WTC11 (cell line): ENCODE data around the gene CXCL5. TPM values are rescaled to one million over a fixed set of nuclear protein-coding genes. Genes with fewer than 3 reads are reported as not detected.

Experiments
- ATAC-seq: fragments of 200-7000 bp; cut with Tn5 transposase; 2 replicates; pipeline ENCODE4 v1.10.0; 2021; ENCODE audit warnings: mild to moderate bottlenecking, moderate library complexity
- CTCF ChIA-PET: fragments of 300-600 bp; sonication (Branson Sonifier 250); formaldehyde crosslinking; loops from one replicate; lab custom pipeline; 2021; ENCODE audit warnings: antibody characterized with exemption; lab: Charles Lee
- POLR2A ChIA-PET: fragments of 350-600 bp; sonication (Branson Sonifier 250); formaldehyde crosslinking; loops from one replicate; lab custom pipeline; 2021; ENCODE audit warnings: antibody characterized with exemption; lab: Charles Lee
- DNase-seq: peaks from one replicate; pipeline ENCODE4 v3.0.0; 2021; ENCODE audit warnings: low spot score
- H3K27ac Mint-ChIP-seq: 2 replicates; pipeline ENCODE4 v1.8.0; 2021; ENCODE audit warnings: mixed read lengths
- H3K27me3 Mint-ChIP-seq: 2 replicates; pipeline ENCODE4 v1.8.0; 2021; ENCODE audit warnings: low read depth, mild to moderate bottlenecking, moderate library complexity, mixed read lengths
- H3K36me3 Mint-ChIP-seq: 2 replicates; pipeline ENCODE4 v1.8.0; 2021; ENCODE audit warnings: mixed read lengths
- H3K4me1 Mint-ChIP-seq: 2 replicates; pipeline ENCODE4 v1.8.0; 2022; ENCODE audit warnings: mixed read lengths
- H3K4me3 Mint-ChIP-seq: 2 replicates; pipeline ENCODE4 v1.8.0; 2021; ENCODE audit warnings: mild to moderate bottlenecking, moderate library complexity, mixed read lengths
- H3K9me3 Mint-ChIP-seq: 2 replicates; pipeline ENCODE4 v1.8.0; 2021; ENCODE audit warnings: mixed read lengths
- ATF1 ChIP-seq: sonication (generic); formaldehyde crosslinking; IDR thresholded peaks from 2 replicates; pipeline ENCODE4 v1.8.1; 2023; ENCODE audit warnings: mild to moderate bottlenecking, moderate library complexity, missing genetic modification reagents
- ATF2 ChIP-seq: sonication (generic); formaldehyde crosslinking; IDR thresholded peaks from 2 replicates; pipeline ENCODE4 v1.8.1; 2022; ENCODE audit warnings: low read depth, missing genetic modification reagents, borderline replicate concordance
- CTCF ChIP-seq: fragments of 200-600 bp; IDR thresholded peaks from 2 replicates; pipeline ENCODE4 v1.8.0; 2022; ENCODE audit warnings: antibody characterized with exemption
- E2F1 ChIP-seq: sonication (generic); formaldehyde crosslinking; IDR thresholded peaks from 2 replicates; pipeline ENCODE4 v1.8.0; 2022; ENCODE audit warnings: mild to moderate bottlenecking, missing genetic modification reagents
- GRHL2 ChIP-seq: fragments of 250-450 bp; sonication (Bioruptor Pico); IDR thresholded peaks from 2 replicates; pipeline ENCODE4 v1.8.0; 2022; ENCODE audit warnings: mild to moderate bottlenecking, moderate library complexity; ENCODE audit not compliant: insufficient replicate concordance, severe bottlenecking
- IRF2 ChIP-seq: sonication (generic); formaldehyde crosslinking; IDR thresholded peaks from 2 replicates; pipeline ENCODE4 v1.8.0; 2022; ENCODE audit warnings: low read depth, missing genetic modification reagents, borderline replicate concordance
- KAT7 ChIP-seq: sonication (generic); formaldehyde crosslinking; IDR thresholded peaks from 2 replicates; pipeline ENCODE4 v1.8.1; 2023; ENCODE audit warnings: missing genetic modification reagents, mild to moderate bottlenecking, borderline replicate concordance
- NFE2L1 ChIP-seq: sonication (generic); formaldehyde crosslinking; IDR thresholded peaks from 2 replicates; pipeline ENCODE4 v1.8.1; 2023; ENCODE audit warnings: missing genetic modification reagents
- NR2C2 ChIP-seq: sonication (generic); formaldehyde crosslinking; IDR thresholded peaks from 2 replicates; pipeline ENCODE4 v1.8.0; 2022; ENCODE audit warnings: mild to moderate bottlenecking, missing genetic modification reagents
- RELA ChIP-seq: sonication (generic); formaldehyde crosslinking; IDR thresholded peaks from 2 replicates; pipeline ENCODE4 v1.8.1; 2022; ENCODE audit warnings: missing genetic modification reagents, mild to moderate bottlenecking, borderline replicate concordance
- SOX15 ChIP-seq: fragments of 250-450 bp; sonication (Bioruptor Pico); IDR thresholded peaks from 2 replicates; pipeline ENCODE4 v1.9.0; 2021; ENCODE audit warnings: mild to moderate bottlenecking
- SP1 ChIP-seq: sonication (generic); formaldehyde crosslinking; conservative IDR thresholded peaks from 2 replicates; pipeline ENCODE4 v1.8.1; 2022; ENCODE audit warnings: missing genetic modification reagents
- STAT6 ChIP-seq: sonication (generic); formaldehyde crosslinking; conservative IDR thresholded peaks from 2 replicates; pipeline ENCODE4 v1.8.1; 2023; ENCODE audit warnings: mild to moderate bottlenecking, low read depth, missing genetic modification reagents, moderate library complexity
- TCF7 ChIP-seq: sonication (generic); formaldehyde crosslinking; IDR thresholded peaks from 2 replicates; pipeline ENCODE4 v1.8.0; 2022; ENCODE audit warnings: mild to moderate bottlenecking, low read depth, missing genetic modification reagents, moderate library complexity
- TEAD1 ChIP-seq: sonication (generic); formaldehyde crosslinking; IDR thresholded peaks from 2 replicates; pipeline ENCODE4 v1.8.0; 2022; ENCODE audit warnings: mild to moderate bottlenecking, missing genetic modification reagents
- TP53 ChIP-seq: sonication (generic); formaldehyde crosslinking; IDR thresholded peaks from 2 replicates; pipeline ENCODE4 v1.8.1; 2023; ENCODE audit warnings: mild to moderate bottlenecking, missing genetic modification reagents
- USF1 ChIP-seq: sonication (generic); formaldehyde crosslinking; IDR thresholded peaks from 2 replicates; pipeline ENCODE4 v1.8.0; 2022; ENCODE audit warnings: mild to moderate bottlenecking, missing genetic modification reagents
- ZNF317 ChIP-seq: sonication (generic); formaldehyde crosslinking; IDR thresholded peaks from 2 replicates; pipeline ENCODE4 v1.8.1; 2023; ENCODE audit warnings: low read depth, mild to moderate bottlenecking, moderate library complexity, missing genetic modification reagents, borderline replicate concordance
- ZNF425 ChIP-seq: fragments of 250-450 bp; sonication (Bioruptor Pico); conservative IDR thresholded peaks from 2 replicates; pipeline ENCODE4 v1.9.0; 2021; ENCODE audit warnings: mild to moderate bottlenecking
- total RNA-seq: library from RNA; stranded (reverse); gene quantifications from 3 replicates; pipeline ENCODE4 v1.2.3, GENCODE V29; 2021

Gene CXCL5
- total RNA-seq, 1 experiment from 2014 or later, result 3.6 TPM

GRCh38 chr4:74037076-74037955 is 38.8 kb upstream of the CXCL5 start:
- H3K4me3 Mint-ChIP-seq, result peak overlapping the region; percentile 89
- DNase-seq (no peak), ATAC-seq (peak; percentile 11; the same call in 1 of the 2 replicates)
- no peaks in the 10 kb centered on the region for H3K9me3 Mint-ChIP-seq
- CTCF ChIA-PET, result interaction anchor here (0.9 to 2.0 kb wide), 7 partner anchors 17 to 98 kb away, joined by 3 to 7 read pairs (median 4); partner anchors contain the start of gene CXCL5
- no peak for TF ChIP-seq USF1 (CRISPR knock-in tag)
- no peak for TF ChIP-seq ZNF425 (CRISPR knock-in tag)
- no peak for TF ChIP-seq RELA (CRISPR knock-in tag)
- no peak for TF ChIP-seq TP53 (CRISPR knock-in tag)
- no peak for TF ChIP-seq NR2C2 (CRISPR knock-in tag)
- no peak for TF ChIP-seq NFE2L1 (CRISPR knock-in tag)
- TF ChIP-seq E2F1 (CRISPR knock-in tag), result no peak
- TF ChIP-seq ATF2, result no peak
- TF ChIP-seq CTCF, result no peak
- no peak for TF ChIP-seq ZNF317
- TF ChIP-seq GRHL2, result no peak
- no peak for TF ChIP-seq TCF7 (CRISPR knock-in tag)
- no peak for TF ChIP-seq IRF2
- no peak for TF ChIP-seq SOX15 (CRISPR knock-in tag)
- TF ChIP-seq SP1 (CRISPR knock-in tag), result no peak
- TF ChIP-seq KAT7 (CRISPR knock-in tag), result no peak
- TF ChIP-seq ATF1 (CRISPR knock-in tag), result no peak
- TF ChIP-seq TEAD1 (CRISPR knock-in tag), result no peak
- no peak for TF ChIP-seq STAT6 (CRISPR knock-in tag)
- H3K36me3 Mint-ChIP-seq, result no peaks in the 10 kb centered on the region
- peaks cover 36% of the 10 kb centered on the region for H3K4me1 Mint-ChIP-seq
- H3K27me3 Mint-ChIP-seq, result peaks cover 4% of the 10 kb centered on the region; the same call in 1 of the 2 replicates
- no peak overlapping the region for H3K27ac Mint-ChIP-seq
- POLR2A ChIA-PET, result interaction anchor here (0.6 to 1.6 kb wide), 3 partner anchors 38 to 1244 kb away, joined by 4 to 5 read pairs (median 4); partner anchors contain the start of genes CXCL2 and CXCL5
